HuH-7.5 (cell line): ENCODE results near the gene TRAT1.

ENCODE experiments used
- DNase-seq: peaks from one replicate; pipeline ENCODE4 v3.0.0; 2011; ENCODE audit warnings: low spot score

Gene TRAT1

DNA sequence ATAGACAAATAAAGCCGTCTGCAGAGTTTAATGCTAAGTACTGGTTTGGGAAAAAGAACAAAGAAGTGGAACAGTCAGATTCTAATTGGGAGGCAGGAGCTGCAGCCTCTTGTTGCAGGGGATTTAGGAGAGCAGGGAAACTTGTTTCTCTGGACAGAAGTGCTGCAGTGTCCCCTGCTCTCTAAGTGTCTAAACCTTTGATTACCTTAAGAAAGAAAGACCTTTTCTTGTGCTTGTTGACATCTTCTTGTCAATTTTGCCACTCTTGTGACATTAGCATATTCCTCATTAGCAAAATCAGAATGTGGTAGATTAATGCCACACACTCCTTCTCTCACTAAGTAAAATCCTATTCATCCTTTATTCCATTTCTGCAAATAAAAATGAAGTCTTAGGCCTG is 38.8 kb downstream of the TRAT1 start:
- no peak for DNase-seq

DNA sequence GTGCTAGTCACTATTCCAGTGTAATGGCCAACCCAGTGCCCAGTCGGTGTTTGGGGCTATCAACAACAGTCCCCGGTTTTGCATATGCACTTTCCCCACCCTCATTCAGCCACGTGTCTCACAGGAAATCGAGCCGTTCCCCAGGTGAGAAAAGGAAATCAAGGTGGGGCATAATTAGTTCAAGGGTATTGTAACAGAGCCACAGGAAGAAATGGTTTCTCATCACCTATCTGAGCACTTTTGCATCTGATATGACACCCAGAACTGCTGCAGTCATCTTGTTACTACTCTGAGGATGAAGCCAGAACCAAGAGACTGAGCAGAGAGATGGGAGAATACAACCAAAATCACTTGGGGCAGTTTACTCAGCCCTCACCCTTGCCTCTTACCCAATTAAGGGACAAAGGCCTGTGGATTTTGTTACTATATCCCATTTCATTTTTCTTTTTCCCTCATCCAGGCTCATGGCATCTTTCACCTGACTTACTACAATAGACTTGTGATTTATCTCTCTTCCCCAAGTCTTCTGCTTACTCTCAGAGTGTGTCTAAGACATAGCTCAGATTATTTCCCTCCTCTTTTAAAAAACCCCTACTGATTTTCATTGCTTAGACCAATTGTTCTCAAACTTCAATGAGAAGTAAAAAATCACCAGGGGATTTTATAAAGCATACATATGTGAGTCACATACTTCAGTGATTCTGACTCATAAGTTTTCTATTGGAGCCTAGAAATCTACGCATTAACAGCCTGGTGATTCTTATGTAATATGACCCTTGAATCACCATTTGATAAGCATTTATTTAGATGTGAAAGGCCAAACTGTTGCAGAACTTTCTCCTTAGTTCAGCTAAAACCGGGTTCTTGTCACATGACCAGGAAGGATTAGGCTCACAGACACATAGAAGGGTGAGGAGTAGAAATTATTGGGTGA is 40.5 kb downstream of the TRAT1 start:
- DNase-seq: no peak

DNA sequence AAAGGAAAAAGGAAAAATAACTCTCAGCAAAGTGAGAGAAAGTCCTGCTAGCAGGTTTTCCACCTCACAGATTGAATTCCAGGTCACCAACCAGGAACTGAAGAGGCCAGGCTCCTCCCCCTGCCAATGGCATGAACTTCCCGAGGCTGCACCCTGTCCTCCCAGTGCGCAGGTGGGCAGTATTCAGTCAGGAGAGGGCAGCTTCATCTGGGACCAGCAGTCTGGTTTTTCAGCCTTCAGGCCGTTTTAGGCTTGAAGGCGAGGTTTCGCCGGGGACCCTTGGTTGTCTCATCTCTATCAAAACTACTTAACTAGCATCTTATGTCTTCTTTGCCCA is 41.2 kb downstream of the TRAT1 start:
- DNase-seq: no peak

DNA sequence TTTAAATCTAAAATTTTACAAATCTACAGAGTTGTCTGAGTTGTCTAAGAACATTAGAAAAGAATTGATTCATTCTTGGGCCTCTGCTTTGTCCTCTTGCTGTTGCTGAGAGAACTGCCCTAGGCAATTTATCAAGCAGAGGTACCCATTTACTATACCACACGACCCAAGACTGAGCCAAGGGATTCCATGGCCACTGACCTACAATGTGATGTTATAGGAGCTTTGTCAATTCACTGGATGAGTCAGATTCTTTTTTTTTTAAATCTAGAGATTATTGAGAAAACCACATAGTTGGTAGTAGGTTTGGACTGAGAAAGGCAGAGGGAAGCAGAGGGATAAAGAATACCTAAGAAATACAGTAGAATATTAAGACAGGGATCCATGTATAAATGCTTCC is 55.3 kb downstream of the TRAT1 start:
- DNase-seq: no peak

DNA sequence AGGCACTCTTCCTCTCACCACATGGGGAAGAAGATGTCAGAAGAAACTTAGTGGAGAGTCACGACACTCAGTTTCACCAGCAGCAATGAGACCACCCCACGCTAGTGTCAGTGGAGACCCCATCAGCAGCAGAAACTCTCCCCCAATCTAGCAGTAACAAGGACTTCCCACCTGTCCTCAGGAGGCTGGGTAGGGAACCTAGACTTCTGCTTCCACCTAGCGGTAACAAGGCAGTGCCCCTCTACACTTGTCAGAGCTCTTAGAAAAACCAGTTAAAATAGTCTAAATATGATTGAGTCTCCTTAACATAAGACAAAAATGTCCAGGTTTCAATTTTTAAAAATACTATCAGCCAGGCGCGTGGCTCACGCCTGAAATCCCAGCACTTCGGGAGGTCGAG is 57.3 kb downstream of the TRAT1 start:
- no peak for DNase-seq

DNA sequence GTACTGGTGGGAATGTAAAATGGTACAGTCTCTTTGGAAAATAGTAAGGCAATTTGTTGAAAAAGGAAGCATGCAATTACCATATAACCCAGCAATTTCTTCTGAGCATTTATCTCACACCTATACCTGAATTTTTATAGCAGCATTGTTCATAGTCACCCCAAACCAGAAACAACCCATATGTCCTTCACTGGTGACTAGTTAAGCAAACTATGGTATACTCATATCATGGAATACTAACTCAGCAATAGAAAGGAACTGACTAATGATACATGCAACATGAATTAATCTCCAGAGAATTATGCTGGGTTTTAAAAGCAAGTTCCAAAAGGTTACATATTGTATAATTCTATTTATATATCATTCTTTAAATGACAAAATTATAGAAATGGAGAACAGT is 60.2 kb downstream of the TRAT1 start:
- DNase-seq: no peak

DNA sequence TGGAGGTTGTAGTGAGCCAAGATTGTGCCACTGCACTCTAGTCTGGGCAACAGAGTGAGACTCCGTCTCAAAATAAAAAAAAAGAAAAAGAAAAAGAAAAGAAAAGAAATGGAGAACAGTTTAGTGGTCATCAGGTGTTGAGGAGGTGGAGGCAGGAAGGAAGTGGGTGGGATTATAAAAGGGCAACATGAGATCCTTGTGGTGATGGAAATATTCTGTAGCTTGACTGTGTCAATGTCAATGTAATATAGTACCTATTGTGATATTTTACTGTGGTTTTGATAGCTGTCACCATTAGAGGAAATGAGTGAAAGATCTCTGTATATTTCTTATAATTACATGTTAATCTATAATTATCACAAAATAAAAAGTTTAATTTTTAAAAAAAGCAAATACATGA is 60.8 kb downstream of the TRAT1 start:
- DNase-seq: no peak

DNA sequence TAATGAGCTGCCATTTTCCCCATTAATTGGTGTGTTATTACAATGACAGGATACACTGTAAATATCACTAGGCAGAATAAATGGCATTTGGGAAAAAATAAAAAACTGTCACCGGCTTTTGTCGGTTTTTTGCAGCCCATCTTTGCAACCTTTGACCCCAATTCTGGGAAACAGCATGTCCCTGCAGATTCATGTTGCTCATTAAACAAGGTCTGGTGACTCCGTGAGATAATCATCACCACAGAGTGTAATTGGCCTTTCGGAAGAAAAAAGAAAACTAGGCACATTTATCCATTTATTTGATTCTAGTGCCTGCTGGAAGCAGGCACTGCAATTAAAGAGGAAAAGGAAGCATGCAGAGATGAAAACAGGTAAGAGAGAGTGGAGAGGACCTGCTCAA is 64.5 kb downstream of the TRAT1 start:
- no peak for DNase-seq

DNA sequence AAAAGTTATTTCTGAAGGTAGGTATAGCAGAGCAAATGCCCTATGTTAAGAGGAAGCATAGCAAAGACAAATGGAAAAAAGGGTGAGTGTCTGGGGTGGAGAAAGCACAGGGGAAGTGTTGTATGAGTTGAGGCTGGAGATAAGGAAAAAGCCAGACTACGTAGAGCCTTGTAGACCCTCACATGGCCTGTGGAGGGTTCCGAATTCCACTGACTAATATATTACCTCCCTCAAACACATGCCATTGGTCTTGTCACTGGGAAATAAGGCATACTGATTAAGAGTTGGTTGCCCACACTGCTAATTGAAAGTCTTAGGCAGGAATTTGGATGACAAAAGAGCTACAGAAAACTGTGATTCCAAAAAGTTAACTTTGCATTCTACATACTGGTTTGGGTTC is 65.2 kb downstream of the TRAT1 start:
- no peak for DNase-seq

DNA sequence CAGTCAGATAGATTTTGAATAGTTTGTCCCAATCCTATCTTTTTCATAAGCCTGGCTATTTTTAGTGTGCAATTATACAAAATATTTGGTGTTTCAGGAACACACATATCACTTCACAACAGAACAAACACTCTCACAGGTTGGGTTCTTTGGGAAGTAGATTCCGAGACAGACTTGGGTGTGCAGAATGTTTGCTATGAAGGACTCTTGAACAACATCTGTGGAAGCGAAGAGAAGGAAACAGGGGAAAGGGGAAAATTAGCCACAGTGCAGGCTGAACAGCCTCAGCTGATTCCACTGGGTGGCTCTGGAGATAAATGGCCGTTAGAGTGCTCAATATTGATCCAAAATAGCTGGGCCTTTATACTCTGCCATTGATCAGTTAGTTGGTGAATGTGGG is 69.2 kb downstream of the TRAT1 start:
- no peak for DNase-seq

DNA sequence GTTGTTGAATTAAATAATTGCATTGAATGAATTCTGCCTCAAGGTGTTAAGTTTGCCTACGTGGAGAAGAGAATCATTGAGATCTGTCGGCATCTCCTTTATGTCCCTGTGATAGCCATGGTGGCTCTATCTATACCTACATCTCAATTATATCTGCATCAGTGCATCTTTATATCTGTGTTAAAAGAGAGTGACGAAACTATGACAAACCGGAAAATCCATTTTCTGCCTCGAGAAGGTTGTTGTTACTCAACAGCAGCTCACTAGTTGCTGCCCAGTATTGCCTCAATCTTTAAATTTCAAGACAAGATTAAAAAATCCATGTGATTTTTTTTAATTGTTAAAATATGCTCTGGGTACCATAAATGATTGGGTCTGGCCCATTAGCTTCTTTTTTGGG is 72.4 kb downstream of the TRAT1 start:
- DNase-seq: no peak

DNA sequence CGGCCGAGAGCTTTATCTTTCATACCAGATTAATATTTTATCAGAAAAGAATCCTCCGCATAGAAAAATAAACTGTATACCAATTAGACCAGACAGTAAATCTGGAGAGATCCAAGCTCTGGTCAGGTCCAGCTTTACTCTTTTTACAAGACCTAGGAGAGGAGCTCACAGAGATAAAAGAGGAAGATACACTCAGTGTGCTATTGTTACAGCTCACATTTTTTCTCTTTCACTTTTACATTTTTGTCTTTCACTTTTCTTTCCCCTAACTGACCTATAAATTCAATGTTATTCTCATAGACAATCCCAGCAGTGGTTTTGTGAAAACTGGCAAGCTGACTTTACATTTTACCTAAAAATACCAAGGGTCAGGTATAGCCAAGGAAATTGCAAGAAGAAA is 75.3 kb downstream of the TRAT1 start:
- no peak for DNase-seq

DNA sequence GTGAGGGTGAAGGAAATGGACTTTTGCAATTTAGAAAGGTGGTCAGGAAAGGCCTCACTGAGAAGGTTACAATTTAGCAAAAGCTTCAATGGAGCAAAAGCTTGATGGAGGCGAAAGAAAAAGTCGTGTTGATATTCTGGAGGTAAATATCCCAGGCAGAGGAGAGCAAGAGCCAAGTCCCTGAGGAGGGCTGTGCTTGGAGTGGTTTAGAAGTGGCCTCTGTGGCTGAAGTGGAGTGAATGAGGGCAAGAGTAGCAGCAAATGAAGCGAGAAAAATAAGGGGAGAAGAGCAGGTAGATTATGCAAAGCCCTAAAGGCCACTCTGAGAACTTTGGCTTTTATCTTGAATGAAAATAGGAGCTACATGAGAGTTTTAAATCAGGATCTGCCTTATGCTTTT is 76.9 kb downstream of the TRAT1 start:
- DNase-seq: no peak
